A673 (cell line): ENCODE measurements around the gene RNF213. TPM values are rescaled to one million over a fixed set of nuclear protein-coding genes. Genes with fewer than 3 reads are reported as not detected.
"Not testable (repeated sequence)": the region's sequence is repeated elsewhere in the genome, so short reads cannot be mapped to it uniquely, and the experiment has no call there.

Experiments
- BruUV-seq: library from RNA; stranded (reverse); fragments of 400-500 nt; replicated peaks from 2 replicates; lab custom pipeline; 2021; lab: Mats Ljungman, UMichigan
- CTCF ChIA-PET: fragments of 300-600 bp; sonication (Branson Sonifier 250); formaldehyde crosslinking; loops from one replicate; lab custom pipeline; 2022; ENCODE audit warnings: antibody characterized with exemption; lab: Charles Lee
- POLR2A ChIA-PET: fragments of 300-600 bp; sonication (Branson Sonifier 250); formaldehyde crosslinking; loops from one replicate; lab custom pipeline; 2022; ENCODE audit warnings: antibody characterized with exemption; ENCODE audit not compliant: low non-redundant PET; lab: Charles Lee
- DNase-seq: peaks from one replicate; pipeline ENCODE4 v3.0.0-alpha.2; 2015; ENCODE audit warnings: low spot score
- H3K27ac ChIP-seq: fragments of 200-600 bp; sonication (generic); 2 replicates; pipeline ENCODE4 v1.5.1; 2016; ENCODE audit warnings: mixed run types, low read depth, mild to moderate bottlenecking, mixed read lengths, antibody characterized with exemption, low read length; ENCODE audit not compliant: poor library complexity, severe bottlenecking
- H3K27me3 ChIP-seq: fragments of 200-600 bp; sonication (generic); replicated peaks from 2 replicates; pipeline ENCODE4 v1.6.1; 2017; ENCODE audit warnings: mixed run types, low read depth, mild to moderate bottlenecking, mixed read lengths, antibody characterized with exemption, low read length; ENCODE audit not compliant: insufficient read depth, poor library complexity
- H3K36me3 ChIP-seq: fragments of 200-600 bp; sonication (generic); 2 replicates; pipeline ENCODE4 v1.6.1; 2016; ENCODE audit warnings: mixed run types, mild to moderate bottlenecking, mixed read lengths, antibody characterized with exemption, low read length; ENCODE audit not compliant: insufficient read depth, poor library complexity, severe bottlenecking
- H3K4me1 ChIP-seq: fragments of 200-600 bp; sonication (generic); 2 replicates; pipeline ENCODE4 v1.6.1; 2017; ENCODE audit warnings: mixed run types, mild to moderate bottlenecking, mixed read lengths, antibody characterized with exemption, low read length; ENCODE audit not compliant: insufficient read depth, poor library complexity, severe bottlenecking
- H3K4me3 ChIP-seq: fragments of 200-600 bp; sonication (generic); 2 replicates; pipeline ENCODE4 v1.5.1; 2016; ENCODE audit warnings: low read depth, mixed run types, mild to moderate bottlenecking, mixed read lengths, low read length; ENCODE audit not compliant: poor library complexity, severe bottlenecking
- H3K9me3 ChIP-seq: fragments of 200-600 bp; sonication (generic); 2 replicates; pipeline ENCODE4 v1.6.1; 2016; ENCODE audit warnings: mixed run types, low read depth, mild to moderate bottlenecking, mixed read lengths, antibody characterized with exemption, low read length; ENCODE audit not compliant: poor library complexity, severe bottlenecking
- EZH2 ChIP-seq: fragments of 200-600 bp; sonication (generic); IDR thresholded peaks from 2 replicates; pipeline ENCODE4 v1.6.1; 2017; ENCODE audit warnings: borderline replicate concordance, low read depth, mild to moderate bottlenecking, mixed read lengths, antibody characterized with exemption, low read length; ENCODE audit not compliant: poor library complexity, severe bottlenecking
- intact Hi-C: fragments of 100-400 bp; cut with micrococcal nuclease; formaldehyde crosslinking; loops from one replicate; pipeline ENCODE4 v1.10.0; 2022; ENCODE audit not compliant: unreplicated experiment
- total RNA-seq: library from RNA; stranded (reverse); gene quantifications from 2 replicates; pipeline ENCODE4 v1.2.3, GENCODE V29; 2021
- TF ChIP-seq, protein P1 (sequence below): fragments of 300-800, 200-600 bp; sonication (generic); conservative IDR thresholded peaks from 2 replicates; pipeline ENCODE4 v1.5.1; 2017; ENCODE audit warnings: low read depth, mild to moderate bottlenecking, antibody characterized with exemption, low read length, moderate library complexity, mixed read lengths

The RNF213 gene
- total RNA-seq, 1 experiment from 2014 or later: 78.0 TPM

DNA sequence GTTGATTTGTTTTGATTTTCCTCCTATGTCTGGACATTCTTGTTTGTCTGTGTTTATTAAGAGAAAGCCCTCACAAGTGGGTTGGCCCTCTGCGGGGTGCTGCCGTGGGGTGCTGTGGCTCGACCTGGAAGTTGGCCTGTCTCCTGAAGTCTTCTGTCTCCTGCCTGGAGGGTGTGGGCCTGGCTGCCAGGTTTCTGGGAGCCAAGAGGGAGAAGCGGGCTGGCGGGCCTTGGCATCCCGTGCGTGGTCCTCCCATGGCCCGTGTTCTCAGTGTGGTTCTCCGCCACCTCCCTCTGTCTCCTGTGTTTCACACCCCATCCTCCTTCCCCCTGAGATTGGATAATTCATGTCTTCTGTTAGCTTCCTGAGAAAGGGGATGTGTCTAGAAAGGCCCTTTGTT lies 69.6 kb downstream of the RNF213 start:
- ChIA-PET CTCF (no interaction called here), POLR2A (no interaction called here)
- intact Hi-C loops: no loop called here
- Histone ChIP-seq H3K27me3 (no peaks in the 10 kb centered on the region), H3K27ac (no peak overlapping the region), H3K36me3 (peaks cover 28% of the 10 kb centered on the region), H3K9me3 (no peaks in the 10 kb centered on the region), H3K4me3 (no peak overlapping the region), H3K4me1 (no peaks in the 10 kb centered on the region)
- TF ChIP-seq, protein P1, sequence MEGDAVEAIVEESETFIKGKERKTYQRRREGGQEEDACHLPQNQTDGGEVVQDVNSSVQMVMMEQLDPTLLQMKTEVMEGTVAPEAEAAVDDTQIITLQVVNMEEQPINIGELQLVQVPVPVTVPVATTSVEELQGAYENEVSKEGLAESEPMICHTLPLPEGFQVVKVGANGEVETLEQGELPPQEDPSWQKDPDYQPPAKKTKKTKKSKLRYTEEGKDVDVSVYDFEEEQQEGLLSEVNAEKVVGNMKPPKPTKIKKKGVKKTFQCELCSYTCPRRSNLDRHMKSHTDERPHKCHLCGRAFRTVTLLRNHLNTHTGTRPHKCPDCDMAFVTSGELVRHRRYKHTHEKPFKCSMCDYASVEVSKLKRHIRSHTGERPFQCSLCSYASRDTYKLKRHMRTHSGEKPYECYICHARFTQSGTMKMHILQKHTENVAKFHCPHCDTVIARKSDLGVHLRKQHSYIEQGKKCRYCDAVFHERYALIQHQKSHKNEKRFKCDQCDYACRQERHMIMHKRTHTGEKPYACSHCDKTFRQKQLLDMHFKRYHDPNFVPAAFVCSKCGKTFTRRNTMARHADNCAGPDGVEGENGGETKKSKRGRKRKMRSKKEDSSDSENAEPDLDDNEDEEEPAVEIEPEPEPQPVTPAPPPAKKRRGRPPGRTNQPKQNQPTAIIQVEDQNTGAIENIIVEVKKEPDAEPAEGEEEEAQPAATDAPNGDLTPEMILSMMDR: no peak
- no peak for TF ChIP-seq EZH2
- BruUV-seq: no TSS peak
- no peak for DNase-seq

- H3K4me3 ChIP-seq, BruUV-seq, H3K4me1 ChIP-seq, CTCF ChIA-PET, H3K27me3 ChIP-seq, POLR2A ChIA-PET, DNase-seq, intact Hi-C loops, H3K9me3 ChIP-seq, H3K27ac ChIP-seq: not testable (repeated sequence)
- peaks cover 31% of the 10 kb centered on the region for H3K36me3 ChIP-seq
Observed at GRCh38 chr17:80330938-80331337, 70.3 kb downstream of the RNF213 start.

GRCh38 chr17:80331820-80332219 lies 71.2 kb downstream of the RNF213 start:
- Histone ChIP-seq H3K27ac (no peak overlapping the region), H3K36me3 (peaks cover 40% of the 10 kb centered on the region), H3K27me3 (no peaks in the 10 kb centered on the region), H3K4me3 (no peak overlapping the region), H3K9me3 (no peaks in the 10 kb centered on the region), H3K4me1 (no peaks in the 10 kb centered on the region)
- no TSS peak for BruUV-seq
- no peak for DNase-seq
- no peak for TF ChIP-seq EZH2
- TF ChIP-seq, protein P1: no peak
- POLR2A ChIA-PET: no interaction called here
- CTCF ChIA-PET: no interaction called here
- intact Hi-C loops: no loop called here

DNA sequence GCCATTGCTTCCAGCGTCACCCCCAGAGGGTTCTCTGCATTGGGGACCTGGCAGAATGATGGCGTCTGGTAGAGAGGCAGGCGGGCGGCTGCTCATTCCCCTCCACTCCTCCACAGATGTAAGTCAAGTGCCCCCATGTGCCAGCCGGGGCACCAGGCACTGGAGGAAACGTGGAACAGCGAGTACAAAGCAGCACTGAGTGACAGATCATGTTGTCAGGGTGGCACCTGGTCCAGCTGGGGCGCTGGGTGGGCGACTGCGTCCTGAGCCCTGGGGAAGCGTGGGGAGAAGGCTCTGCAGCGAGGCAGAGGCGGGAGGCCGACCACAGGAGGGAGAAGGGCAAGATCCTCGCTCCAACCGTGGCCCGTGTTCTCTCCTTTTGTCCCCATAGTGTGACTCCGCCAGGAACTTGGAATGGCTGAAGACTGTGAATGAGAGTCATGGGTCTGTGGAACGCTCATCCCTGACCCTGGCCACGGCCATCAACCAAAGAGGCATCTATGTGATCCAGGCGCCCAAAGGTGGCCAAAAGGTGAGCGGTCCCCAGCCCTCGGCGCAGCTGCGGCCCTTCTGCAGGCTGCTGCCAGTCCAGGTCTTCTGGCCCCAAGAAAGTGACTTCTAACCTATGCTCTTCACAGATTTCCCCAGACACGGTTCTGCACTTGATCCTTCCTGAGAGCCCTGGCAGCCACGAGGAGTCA lies 76.7 kb downstream of the RNF213 start:
- CTCF ChIA-PET: no interaction called here
- DNase-seq: no peak

More for the DNA sequence above, 76.7 kb downstream of the RNF213 start:
- H3K36me3 ChIP-seq: peaks cover 41% of the 10 kb centered on the region
- intact Hi-C loops: no loop called here
- no peaks in the 10 kb centered on the region for H3K9me3 ChIP-seq
- no peak for TF ChIP-seq EZH2
- TF ChIP-seq, protein P1: no peak
- POLR2A ChIA-PET: no interaction called here
- no TSS peak for BruUV-seq
- no peaks in the 10 kb centered on the region for H3K4me1 ChIP-seq
- no peak overlapping the region for H3K4me3 ChIP-seq
- H3K27me3 ChIP-seq: no peaks in the 10 kb centered on the region
- no peak overlapping the region for H3K27ac ChIP-seq
